Endothelial cell of umbilical vein (primary cell): ENCODE results near the gene AGBL4. TPM values are rescaled to one million over a fixed set of nuclear protein-coding genes. Genes with fewer than 3 reads are reported as not detected.

ENCODE experiments used
- BruUV-seq: library from RNA; stranded (reverse); fragments of 400-500 nt; replicated peaks from 2 replicates; lab custom pipeline; 2021; lab: Mats Ljungman, UMichigan
- CTCF ChIA-PET: fragments of 300-600, 350-600 bp; sonication (Branson Sonifier 250); formaldehyde crosslinking; loops from one replicate; lab custom pipeline; 2021; ENCODE audit warnings: antibody characterized with exemption, inconsistent platforms; lab: Charles Lee
- POLR2A ChIA-PET: fragments of 300-600, 350-600 bp; sonication (Branson Sonifier 250); formaldehyde crosslinking; loops from one replicate; lab custom pipeline; 2021; ENCODE audit warnings: antibody characterized with exemption, inconsistent platforms; lab: Charles Lee
- DNase-seq: peaks from one replicate; pipeline ENCODE4 v3.0.0-alpha.2; 2011; ENCODE audit warnings: low read depth, low spot score
- FAIRE-seq: peaks from 2 replicates; lab custom pipeline; 2011; peaks lifted over from hg19 to GRCh38; lab: Jason Lieb, UNC
- H2AFZ ChIP-seq: 2 replicates; pipeline ENCODE4 v1.6.0; 2012; ENCODE audit warnings: low read depth, low read length, control low read depth, inconsistent platforms
- H3K27ac ChIP-seq: 2 replicates; pipeline ENCODE4 v1.5.1; 2011; ENCODE audit warnings: low read depth, mild to moderate bottlenecking, control low read depth, low read length, moderate library complexity; ENCODE audit not compliant: insufficient read depth
- H3K27me3 ChIP-seq, 2 experiments: 2 replicates each; pipeline versions ENCODE4 v1.6.0 to v1.6.1; 2011; ENCODE audit warnings: low read length in 2 of 2, mixed read lengths in 1 of 2; ENCODE audit not compliant: control insufficient read depth in 2 of 2, insufficient read depth in 2 of 2
- H3K36me3 ChIP-seq, 2 experiments: 2 replicates in 1 of 2; 3 replicates in 1 of 2; pipeline ENCODE4 v1.5.1; 2011; ENCODE audit warnings: low read length in 2 of 2, mild to moderate bottlenecking in 1 of 2, moderate library complexity in 1 of 2; ENCODE audit not compliant: control insufficient read depth in 2 of 2, insufficient read depth in 2 of 2; ENCODE audit errors: extremely low read depth in 1 of 2
- H3K4me1 ChIP-seq: 3 replicates; pipeline ENCODE4 v1.5.1; 2011; ENCODE audit warnings: mild to moderate bottlenecking, low read length; ENCODE audit not compliant: control insufficient read depth, insufficient read depth; ENCODE audit errors: extremely low read depth
- H3K4me2 ChIP-seq: 2 replicates; pipeline ENCODE4 v1.6.1; 2011; ENCODE audit warnings: low read length, control low read depth, mixed read lengths; ENCODE audit not compliant: insufficient read depth
- H3K4me3 ChIP-seq, 3 experiments: fragments of 200-600 bp in 1 of 3; sonication (generic), shearing (Covaris generic) in 1 of 3; replicated peaks in 1 of 3; 2 replicates each; pipeline ENCODE4 v1.5.1; 2011 to 2016; ENCODE audit warnings: control low read depth in 3 of 3, low read length in 3 of 3, mild to moderate bottlenecking in 2 of 3, inconsistent platforms in 1 of 3, low read depth in 1 of 3, moderate library complexity in 1 of 3; ENCODE audit not compliant: insufficient read depth in 1 of 3
- H3K79me2 ChIP-seq: 2 replicates; pipeline ENCODE4 v1.6.0; 2012; ENCODE audit warnings: low read length, inconsistent platforms; ENCODE audit not compliant: control insufficient read depth, insufficient read depth
- H3K9ac ChIP-seq: replicated peaks from 2 replicates; pipeline ENCODE3; 2011; ENCODE audit warnings: low read length, control low read depth; ENCODE audit not compliant: insufficient read depth; ENCODE audit errors: extremely low read depth
- H3K9me1 ChIP-seq: replicated peaks from 3 replicates; pipeline ENCODE4 v1.6.0; 2011; ENCODE audit warnings: mild to moderate bottlenecking, low read length; ENCODE audit not compliant: control insufficient read depth, insufficient read depth; ENCODE audit errors: extremely low read depth
- H3K9me3 ChIP-seq: replicated peaks from 2 replicates; pipeline ENCODE4 v1.5.1; 2012; ENCODE audit warnings: low read length, inconsistent platforms; ENCODE audit not compliant: control insufficient read depth, insufficient read depth
- H4K20me1 ChIP-seq: replicated peaks from 2 replicates; pipeline ENCODE3; 2011; ENCODE audit warnings: mild to moderate bottlenecking, low read length; ENCODE audit not compliant: control insufficient read depth, insufficient read depth; ENCODE audit errors: extremely low read depth
- CTCF ChIP-seq, 2 donors: IDR thresholded peaks; 1 replicate in 1 of 2; 2 replicates in 1 of 2; pipeline ENCODE4 v1.5.1; 2011; ENCODE audit warnings: low read length in 2 of 2, mild to moderate bottlenecking in 2 of 2, moderate library complexity in 2 of 2, control low read depth in 1 of 2, inconsistent platforms in 1 of 2, low read depth in 1 of 2; ENCODE audit not compliant: insufficient read depth in 1 of 2; ENCODE audit errors: extremely low read depth in 1 of 2
- EZH2 ChIP-seq: IDR thresholded peaks from 2 replicates; pipeline ENCODE4 v1.6.1; 2012; ENCODE audit warnings: borderline replicate concordance, low read depth, mild to moderate bottlenecking, moderate library complexity, low read length, inconsistent platforms; ENCODE audit not compliant: severe bottlenecking
- FOS ChIP-seq: IDR thresholded peaks from 2 replicates; pipeline ENCODE4 v1.6.1; 2011; ENCODE audit warnings: mild to moderate bottlenecking, low read length, moderate library complexity, borderline replicate concordance; ENCODE audit not compliant: insufficient read depth
- GATA2 ChIP-seq: IDR thresholded peaks from 2 replicates; pipeline ENCODE4 v1.7.0; 2011; ENCODE audit warnings: low read depth, mild to moderate bottlenecking, moderate library complexity, mixed read lengths, low read length; ENCODE audit not compliant: insufficient read length, insufficient read depth
- JUN ChIP-seq: IDR thresholded peaks from 2 replicates; pipeline ENCODE4 v1.6.1; 2011; ENCODE audit warnings: borderline replicate concordance, low read depth; ENCODE audit not compliant: insufficient read length, insufficient read depth
- MAX ChIP-seq: IDR thresholded peaks from 2 replicates; pipeline ENCODE4 v1.6.1; 2011; ENCODE audit not compliant: insufficient read depth, insufficient read length
- MYC ChIP-seq: IDR thresholded peaks from one replicate; pipeline ENCODE4 v1.6.1; 2011; ENCODE audit warnings: mild to moderate bottlenecking, low read depth, low read length
- POLR2A ChIP-seq: IDR thresholded peaks from 2 replicates; pipeline ENCODE4 v1.6.1; 2012; ENCODE audit warnings: low read depth, mild to moderate bottlenecking, control low read depth, low read length
- POLR2AphosphoS5 ChIP-seq: IDR thresholded peaks from 2 replicates; pipeline ENCODE4 v1.6.1; 2012; ENCODE audit warnings: low read depth, mild to moderate bottlenecking, control low read depth, low read length, moderate library complexity; ENCODE audit not compliant: insufficient read depth
- dilution Hi-C: fragments of 300-500 bp; cut with MboI; formaldehyde crosslinking; loops from one replicate; pipeline ENCODE4 v1.15.0; 2019; ENCODE audit warnings: low sequenced_read_pairs; ENCODE audit not compliant: extremely low pct_ligation_motif_present
- intact Hi-C: fragments of 100-400 bp; cut with micrococcal nuclease; formaldehyde crosslinking; loops from one replicate; pipeline ENCODE4 v1.10.0; 2022
- polyA plus RNA-seq, 4 experiments: library from polyadenylated mRNA; depleted of rRNA in 3 of 4; stranded (reverse) in 3 of 4; unstranded in 1 of 4; fragments of >200 nt; gene quantifications; 2 replicates each; pipeline versions ENCODE4 v1.2.1 to v1.2.3, GENCODE V29; 2011 to 2012; ENCODE audit warnings: missing spikeins in 1 of 4
- total RNA-seq: library from RNA; stranded (reverse); gene quantifications from 2 replicates; pipeline ENCODE4 v1.2.3, GENCODE V29; 2021

Gene AGBL4
- total and polyA plus RNA-seq, 2 donors (not counting 3 experiments of a cell fraction or from before 2014, with no cell fraction given), result not detected

GRCh38 chr1:49213301-49213700 lies 810.5 kb downstream of the AGBL4 start:
- Histone ChIP-seq H2AFZ (no peak overlapping the region), H3K9ac (no peak overlapping the region), H3K36me3 (no peaks in the 10 kb centered on the region), H4K20me1 (no peaks in the 10 kb centered on the region), H3K4me2 (no peak overlapping the region), H3K79me2 (no peaks in the 10 kb centered on the region), H3K9me3 (no peaks in the 10 kb centered on the region), H3K27me3 (no peaks in the 10 kb centered on the region), H3K4me1 (no peaks in the 10 kb centered on the region), H3K27ac (no peak overlapping the region), H3K4me3 (no peak overlapping the region), H3K9me1 (no peaks in the 10 kb centered on the region)
- ChIA-PET CTCF (no interaction called here), POLR2A (no interaction called here)
- BruUV-seq, result no TSS peak
- FAIRE-seq (no peak), DNase-seq (no peak)
- intact Hi-C loops, result no loop called here
- dilution Hi-C loops, result no loop called here
- no peak for TF ChIP-seq FOS
- no peak for TF ChIP-seq EZH2
- no peak for TF ChIP-seq MAX
- TF ChIP-seq POLR2AphosphoS5, result no peak
- TF ChIP-seq GATA2, result no peak
- no peak for TF ChIP-seq MYC
- TF ChIP-seq CTCF (IDR thresholded peaks at IDR 0.05; ENCODE audit: extremely low read depth in 1 of 2, insufficient read depth in 1 of 2, low read depth in 1 of 2, low read length in 2 of 2), result no peak
- TF ChIP-seq JUN, result no peak
- TF ChIP-seq POLR2A, result no peak
